Activated CD8-positive, alpha-beta memory T cell treated with anti-CD3 and anti-CD28 coated beads for 24 hours (primary cell): ENCODE results near the gene FNDC1.

Source experiments
- DNase-seq: peaks from one replicate; pipeline ENCODE4 v3.0.0-alpha.2; 2020

Gene FNDC1

GRCh38 chr6:159163901-159164370 lies 5.3 kb upstream of the FNDC1 start:
- DNase-seq: no peak

- peak; percentile 61 for DNase-seq
Measured at GRCh38 chr6:159168536-159169192, 536 bp upstream of the FNDC1 start.

GRCh38 chr6:159169557-159170332 lies 545 bp downstream of the FNDC1 start:
- DNase-seq: peak; percentile 68

- DNase-seq: no peak
Measured at GRCh38 chr6:159170333-159170672, 1.1 kb downstream of the FNDC1 start.

- DNase-seq: no peak
Measured at GRCh38 chr6:159170999-159171712, 2.0 kb downstream of the FNDC1 start.

GRCh38 chr6:159172091-159172491 lies 2.9 kb downstream of the FNDC1 start:
- no peak for DNase-seq

GRCh38 chr6:159174263-159174969 lies 5.2 kb downstream of the FNDC1 start:
- peak; percentile 87 for DNase-seq

- DNase-seq: no peak
Measured at GRCh38 chr6:159176913-159177312, 7.7 kb downstream of the FNDC1 start.

GRCh38 chr6:159178847-159179246 lies 9.6 kb downstream of the FNDC1 start:
- DNase-seq: no peak

- DNase-seq: no peak
Measured at GRCh38 chr6:159180001-159180400, 10.8 kb downstream of the FNDC1 start.

- DNase-seq: no peak
Measured at GRCh38 chr6:159181914-159182313, 12.7 kb downstream of the FNDC1 start.

GRCh38 chr6:159184559-159184958 lies 15.4 kb downstream of the FNDC1 start:
- DNase-seq: no peak

GRCh38 chr6:159190460-159190859 lies 21.3 kb downstream of the FNDC1 start:
- DNase-seq: no peak

- no peak for DNase-seq
Measured at GRCh38 chr6:159193923-159194322, 24.7 kb downstream of the FNDC1 start.

GRCh38 chr6:159194421-159194820 lies 25.2 kb downstream of the FNDC1 start:
- no peak for DNase-seq

- no peak for DNase-seq
Measured at GRCh38 chr6:159196430-159196975, 27.3 kb downstream of the FNDC1 start.

GRCh38 chr6:159197251-159197650 lies 28.1 kb downstream of the FNDC1 start:
- no peak for DNase-seq

GRCh38 chr6:159201336-159201735 lies 32.1 kb downstream of the FNDC1 start:
- no peak for DNase-seq

- DNase-seq: no peak
Measured at GRCh38 chr6:159203304-159204005, 34.3 kb downstream of the FNDC1 start.

GRCh38 chr6:159204605-159205004 lies 35.4 kb downstream of the FNDC1 start:
- no peak for DNase-seq

- no peak for DNase-seq
Measured at GRCh38 chr6:159212028-159212427, 42.8 kb downstream of the FNDC1 start.
